Sigmoid colon (tissue), 4 donors: Measurements from ENCODE around the gene KAT8.

Experiments
- CTCF ChIP-seq, 4 experiments: fragments of 450-650 bp in 3 of 4; fragments of 200-600 bp in 1 of 4; IDR thresholded peaks; one replicate each; pipeline ENCODE4 v1.5.1; 2016 to 2019; ENCODE audit warnings: antibody characterized with exemption in 4 of 4, mild to moderate bottlenecking in 3 of 4, moderate library complexity in 2 of 4
- EP300 ChIP-seq, 4 donors: sonication (generic); formaldehyde crosslinking; IDR thresholded peaks; one replicate each; pipeline ENCODE4 v1.6.1; 2017; ENCODE audit warnings: antibody characterized with exemption in 4 of 4
- POLR2A ChIP-seq, 2 donors: fragments of 450-650 bp; IDR thresholded peaks; one replicate each; pipeline ENCODE4 v1.6.1; 2016; ENCODE audit warnings: antibody characterized with exemption in 2 of 2, mild to moderate bottlenecking in 2 of 2, moderate library complexity in 2 of 2

GRCh38 chr16:31148896-31149295, 31.4 kb downstream of the KAT8 start:
- no peak for TF ChIP-seq CTCF (IDR thresholded peaks at IDR 0.05)
- no peak for TF ChIP-seq EP300 (IDR thresholded peaks at IDR 0.05)
- no peak for TF ChIP-seq POLR2A (IDR thresholded peaks at IDR 0.05)
